ENCODE results near the gene MED22.
A peak's percentile ranks its signal among the peaks of the same experiment; 100 is the strongest.
"Not testable (repeated sequence)": the region's sequence is repeated elsewhere in the genome, so short reads cannot be mapped to it uniquely, and the experiment has no call there.

MED22 gene

DNA sequence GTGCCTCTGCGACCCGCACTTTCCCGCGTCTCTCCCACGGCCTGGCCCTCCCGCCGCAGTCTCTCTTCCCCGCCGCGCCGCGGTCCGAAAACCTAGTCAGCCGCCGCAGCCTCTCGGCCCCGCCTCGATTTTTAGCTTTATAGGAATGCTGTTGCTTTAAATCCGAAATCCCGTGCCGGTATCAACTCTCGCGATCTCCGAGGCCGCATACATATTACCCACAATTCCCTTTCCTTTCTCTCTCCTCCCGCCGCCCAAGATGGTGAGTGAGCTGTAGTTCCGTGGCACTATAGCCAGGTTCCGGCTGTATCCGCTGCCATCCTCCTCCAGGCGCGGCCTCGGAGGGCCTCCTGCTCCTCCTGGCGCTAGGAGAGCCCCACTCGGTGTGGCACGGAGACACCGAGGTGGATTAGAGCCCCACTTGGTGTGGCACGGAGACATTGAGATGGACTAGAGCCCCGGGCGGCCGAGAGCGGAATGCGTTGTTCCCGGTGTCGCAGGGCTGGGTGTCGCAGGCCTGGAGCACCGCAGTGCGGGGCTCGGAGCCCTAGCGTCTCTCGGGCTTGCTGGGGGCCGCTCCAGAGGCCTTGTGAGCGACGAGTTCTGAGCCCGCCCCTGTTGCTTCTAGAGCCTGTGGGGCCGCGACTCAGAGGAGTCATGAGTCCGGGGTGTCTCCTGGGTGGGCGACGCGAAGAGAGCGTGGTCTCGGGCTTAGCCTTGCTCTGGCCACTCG, at the start of gene MED22, which contains the start of gene RPL7A:
MED22 (minus strand) TSS at position 147 of the 733 bp plus-strand sequence. CDS start 1,469 bp downstream, outside the sequence.
RPL7A (plus strand) TSS at position 234 of the 733 bp plus-strand sequence; CDS start at position 260, 26 bp downstream.
- peak; percentile 91 to 96 for DNase-seq

DNA sequence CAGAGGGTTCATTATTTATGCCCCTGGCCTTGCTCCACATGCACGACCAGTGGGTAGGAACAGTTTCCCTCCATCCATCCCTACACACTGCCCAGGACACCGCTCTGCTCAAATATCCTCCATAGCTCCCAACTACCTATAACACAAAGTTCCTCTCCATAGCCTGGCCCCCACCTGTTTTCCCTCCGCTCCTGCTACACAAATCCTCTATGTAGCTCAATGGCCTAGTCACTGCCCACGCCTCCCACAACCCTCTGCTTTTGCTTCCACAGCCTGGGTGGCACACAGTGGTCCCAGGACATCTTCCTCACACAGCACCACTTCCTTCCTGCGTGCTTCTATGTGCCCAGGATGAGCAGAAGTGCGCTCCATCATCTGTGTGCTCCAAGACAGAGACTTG, 49.4 kb upstream of the MED22 start:
- no peak for DNase-seq

DNA sequence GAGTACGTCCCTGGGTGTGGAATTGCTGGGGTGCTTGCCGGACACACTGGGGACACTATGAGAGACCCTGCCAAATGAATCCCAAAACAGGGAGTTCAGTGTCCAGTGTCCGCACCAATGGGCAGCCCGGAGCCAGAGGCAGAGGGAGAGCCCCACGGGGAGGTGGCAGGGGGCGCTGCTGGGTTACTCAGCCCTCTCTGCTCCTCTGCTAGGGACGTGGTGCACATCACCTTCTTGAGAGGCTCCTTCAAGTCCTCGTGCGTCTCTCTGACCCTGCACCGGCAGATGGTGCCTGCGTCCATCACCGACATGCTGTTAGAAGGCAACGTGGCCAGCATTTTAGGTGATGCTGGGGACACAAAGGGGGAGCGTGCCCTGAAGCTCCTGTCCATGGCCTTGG, 49.0 kb upstream of the MED22 start:
- peak; percentile 72 to 93 for DNase-seq

DNA sequence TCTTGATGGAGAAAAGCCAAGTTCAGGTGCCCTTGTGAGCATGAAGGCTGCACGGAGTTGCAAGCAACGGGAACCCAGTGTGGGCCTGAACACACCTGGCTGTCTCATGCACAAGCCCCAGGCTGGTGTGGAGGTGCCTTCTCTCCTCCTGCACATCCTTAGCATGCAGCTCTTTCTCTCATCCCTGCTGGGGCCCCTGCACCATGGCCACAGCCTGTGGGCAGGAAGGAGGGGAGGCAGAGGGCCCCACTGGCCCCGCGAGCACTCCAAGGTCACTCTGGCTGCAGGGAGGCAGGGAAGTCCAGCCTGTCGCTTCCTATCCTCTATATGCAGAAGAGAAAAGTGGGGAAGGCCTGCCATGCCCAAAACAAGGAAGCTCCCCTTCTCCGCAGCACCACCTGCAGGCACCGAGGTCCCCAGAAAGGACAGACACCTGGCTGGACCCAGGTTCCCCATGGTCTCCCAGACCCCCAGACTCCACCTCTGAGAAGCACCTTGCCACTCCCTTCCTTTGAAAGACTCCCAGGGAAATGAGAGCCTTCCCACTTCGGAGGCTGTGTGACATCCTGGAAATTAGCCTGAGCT, 46.8 kb upstream of the MED22 start:
- DNase-seq = no peak

DNA sequence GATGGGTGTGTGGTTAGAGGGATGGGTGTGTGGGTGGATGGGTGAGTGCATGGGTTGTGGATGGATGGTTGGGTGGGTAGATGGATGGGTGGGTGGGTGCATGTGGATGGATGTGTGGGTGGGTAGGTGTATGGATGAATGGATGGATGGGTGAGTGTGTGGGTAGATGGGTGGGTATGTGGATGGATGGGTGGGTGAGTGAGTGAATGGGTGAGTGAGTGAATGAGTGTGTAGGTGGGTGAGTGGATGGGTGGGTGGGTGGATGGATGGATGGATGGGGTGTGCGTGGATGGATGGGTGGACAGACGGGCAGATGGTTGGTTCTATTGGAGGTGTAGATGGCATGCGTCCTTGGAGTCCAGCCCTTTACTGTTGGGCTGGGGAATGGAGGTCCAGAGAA, 45.5 kb upstream of the MED22 start:
- DNase-seq = no peak

DNA sequence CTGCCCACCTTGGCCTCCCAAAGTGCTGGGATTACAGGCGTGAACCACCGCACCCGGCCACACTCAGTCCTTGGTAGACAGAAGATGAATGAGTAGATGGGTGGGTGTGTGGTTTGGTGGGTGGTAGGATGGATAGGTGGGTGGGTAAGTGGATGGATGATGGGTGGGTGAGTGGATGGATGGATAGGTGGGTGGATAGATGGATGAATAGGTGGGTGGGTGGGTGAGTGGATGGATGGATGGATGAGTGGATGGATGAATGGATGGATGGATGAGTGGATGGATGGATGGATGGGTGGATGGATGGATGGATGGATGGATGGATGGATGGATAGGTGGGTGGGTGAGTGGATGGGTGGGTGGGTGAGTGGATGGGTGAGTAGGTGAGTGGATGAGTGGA, 44.4 kb upstream of the MED22 start:
- DNase-seq = not testable (repeated sequence)

DNA sequence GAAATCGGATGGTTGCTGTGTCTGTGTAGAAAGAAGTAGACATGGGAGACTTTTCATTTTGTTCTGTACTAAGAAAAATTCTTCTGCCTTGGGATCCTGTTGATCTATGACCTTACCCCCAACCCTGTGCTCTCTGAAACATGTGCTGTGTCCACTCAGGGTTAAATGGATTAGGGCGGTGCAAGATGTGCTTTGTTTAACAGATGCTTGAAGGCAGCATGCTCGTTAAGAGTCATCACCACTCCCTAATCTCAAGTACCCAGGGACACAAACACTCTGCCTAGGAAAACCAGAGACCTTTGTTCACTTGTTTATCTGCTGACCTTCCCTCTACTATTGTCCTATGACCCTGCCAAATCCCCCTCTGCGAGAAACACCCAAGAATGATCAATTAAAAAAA, 43.5 kb upstream of the MED22 start:
- not testable (repeated sequence) for DNase-seq

GRCh38 chr9:133390713-133391112, 42.8 kb upstream of the MED22 start:
- DNase-seq = no peak

DNA sequence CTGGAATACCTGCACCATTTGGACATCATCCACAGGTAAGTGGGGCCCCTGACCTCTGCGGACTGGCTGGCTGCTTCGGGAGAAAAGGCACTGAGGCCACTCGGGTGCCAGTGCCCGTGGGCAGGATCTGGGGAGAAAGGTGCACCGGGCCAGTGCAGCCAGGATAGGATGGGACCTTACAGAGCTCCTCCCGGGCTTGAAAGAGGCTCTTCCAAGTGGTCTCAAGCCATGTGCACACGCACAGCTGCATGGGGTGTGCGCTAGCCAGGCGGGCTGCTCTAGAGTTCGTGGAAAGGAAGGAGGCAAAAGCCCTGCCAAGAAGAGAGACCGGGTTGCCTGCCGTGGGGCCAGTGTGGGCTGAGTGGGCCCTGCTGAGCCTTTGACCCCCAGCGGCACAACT, 41.6 kb upstream of the MED22 start:
- no peak for DNase-seq

DNA sequence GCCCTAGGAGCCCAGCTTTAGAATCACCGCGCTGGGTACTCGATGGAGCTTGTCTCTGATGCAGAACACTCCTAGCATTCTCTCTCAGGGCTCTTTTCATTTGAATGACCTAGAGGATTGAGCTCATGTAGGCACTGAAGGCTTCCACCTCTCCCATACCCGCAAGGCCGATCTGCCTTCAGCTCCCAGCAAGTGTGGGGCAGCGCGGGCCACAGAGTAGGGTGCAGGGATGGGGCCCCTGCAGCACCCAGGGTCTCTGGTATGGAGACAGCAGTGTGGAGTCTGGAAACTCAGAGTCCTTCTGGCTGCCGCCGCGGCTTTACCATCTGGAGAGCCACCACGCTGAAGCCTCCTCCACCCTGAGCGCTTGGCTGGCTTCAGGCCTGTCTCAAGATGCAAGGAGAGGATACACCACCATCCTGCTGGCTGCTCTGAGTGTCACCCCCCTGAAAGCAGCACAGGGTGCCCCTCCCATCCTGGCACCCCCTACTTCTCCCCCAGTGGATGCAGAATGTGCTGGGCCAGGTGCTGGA, 41.2 kb upstream of the MED22 start:
- DNase-seq = peak in 1 of 2 experiments; percentile 76

DNA sequence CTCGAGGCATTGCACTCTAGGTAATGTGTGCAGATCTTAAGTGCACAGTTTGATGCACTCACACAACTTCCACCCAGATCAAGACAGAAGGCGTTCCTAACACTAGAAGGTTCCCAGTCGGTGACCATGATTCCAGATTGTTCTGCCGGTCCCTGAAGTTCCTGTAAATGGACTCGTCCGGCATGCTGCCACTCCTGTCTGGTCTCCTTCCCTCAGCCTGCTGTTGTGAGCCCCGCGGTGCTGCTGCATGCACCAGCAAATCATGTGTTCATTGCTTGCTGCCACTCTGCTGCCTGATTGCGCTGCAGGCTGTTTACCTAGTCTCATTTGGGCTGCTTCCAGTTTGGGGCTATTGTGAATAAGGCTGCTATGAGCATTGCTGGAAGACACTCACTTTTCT, 39.7 kb upstream of the MED22 start:
- DNase-seq = no peak

GRCh38 chr9:133386338-133386737, 38.4 kb upstream of the MED22 start:
- no peak for DNase-seq

DNA sequence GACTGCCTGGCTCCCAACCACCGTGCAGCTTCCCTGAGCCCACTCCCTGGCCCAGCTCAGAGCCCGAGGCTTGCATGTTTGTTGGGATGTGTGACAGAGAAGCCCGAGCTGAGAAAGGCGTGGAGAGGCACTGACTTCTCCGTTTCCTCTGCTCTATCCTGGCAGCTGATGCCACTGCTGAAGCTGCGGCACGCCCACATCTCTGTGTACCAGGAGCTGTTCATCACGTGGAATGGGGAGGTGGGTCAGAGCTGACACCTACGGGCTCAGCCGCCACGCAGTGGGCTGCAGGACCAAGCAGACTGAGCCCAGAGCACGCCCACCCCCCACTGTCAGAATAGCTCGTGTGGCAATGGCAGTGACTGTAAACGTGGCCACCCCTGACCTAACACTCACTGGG, 37.5 kb upstream of the MED22 start:
- DNase-seq = no peak

GRCh38 chr9:133384736-133385321, 36.9 kb upstream of the MED22 start:
- no peak for DNase-seq

- DNase-seq = no peak
Observed at GRCh38 chr9:133383438-133383837, 35.5 kb upstream of the MED22 start.

GRCh38 chr9:133382507-133383141, 34.7 kb upstream of the MED22 start:
- no peak for DNase-seq

GRCh38 chr9:133380734-133381133, 32.8 kb upstream of the MED22 start:
- DNase-seq = no peak

DNA sequence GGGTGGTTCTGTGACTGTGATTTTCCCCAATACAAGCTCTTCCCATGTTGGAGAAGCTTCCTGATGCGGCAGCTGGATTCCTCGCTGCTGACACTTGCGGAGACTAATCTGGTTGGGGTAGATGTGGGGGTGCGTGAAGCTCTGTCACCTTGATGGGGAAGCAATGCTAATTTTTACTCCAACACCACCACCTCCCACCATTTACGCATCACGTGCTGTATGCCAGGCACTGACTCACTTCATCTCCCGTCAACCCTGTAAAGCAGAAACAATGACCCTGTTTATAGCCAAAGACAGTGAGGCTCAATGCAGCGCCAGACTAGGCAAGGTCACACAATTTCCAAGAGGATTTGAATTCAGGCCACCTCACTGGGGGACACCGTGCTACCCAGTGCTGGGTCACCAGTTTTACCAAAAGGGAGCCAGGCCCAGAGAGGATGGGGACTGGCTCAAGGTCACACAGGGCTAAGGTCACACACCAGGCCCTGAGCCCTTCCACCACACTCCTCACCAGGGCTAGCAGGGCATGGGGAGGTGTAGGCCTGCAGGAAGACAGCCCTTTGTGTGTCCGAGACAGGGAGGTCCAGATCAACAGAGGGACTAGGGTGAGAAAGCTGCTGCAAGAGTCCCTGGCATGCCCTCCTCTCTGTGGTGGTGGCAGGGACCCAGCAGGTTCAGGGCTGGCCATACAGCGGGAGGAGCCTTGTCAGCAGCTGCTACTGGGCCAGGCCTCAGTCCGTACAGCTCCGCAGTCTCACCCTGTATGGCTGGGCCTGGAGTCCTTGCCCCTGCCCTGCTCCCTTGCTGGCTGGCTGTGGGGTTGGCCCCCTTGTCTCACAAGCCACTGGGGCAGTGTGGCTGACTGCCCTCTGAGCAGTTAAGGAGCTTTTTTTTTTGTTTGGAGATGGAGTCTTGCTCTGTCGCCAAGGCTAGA, 31.5 kb upstream of the MED22 start:
- DNase-seq = no peak

GRCh38 chr9:133378408-133378962, 30.6 kb upstream of the MED22 start:
- DNase-seq = no peak

- DNase-seq = no peak
Observed at GRCh38 chr9:133377721-133378216, 29.8 kb upstream of the MED22 start.

DNA sequence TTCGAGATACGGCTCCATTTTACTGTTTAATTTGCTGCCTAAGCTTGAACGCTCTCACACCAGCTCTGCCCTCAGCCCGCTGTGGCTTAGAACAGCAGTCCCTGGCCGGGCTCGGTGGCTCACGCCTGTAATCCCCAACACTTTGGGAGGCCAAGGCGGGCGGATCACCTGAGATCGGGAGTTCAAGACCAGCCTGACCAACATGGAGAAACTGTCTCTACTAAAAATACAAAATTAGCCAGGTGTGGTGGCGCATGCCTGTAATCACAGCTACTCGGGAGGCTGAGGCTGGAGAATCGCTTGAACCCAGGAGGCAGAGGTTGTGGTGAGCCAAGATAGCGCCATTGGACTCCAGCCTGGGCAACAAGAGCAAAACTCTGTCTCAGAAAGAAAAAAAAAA, 29.3 kb upstream of the MED22 start:
- not testable (repeated sequence) for DNase-seq
